IMR-90 (cell line): ENCODE data around the gene SH3TC1.

Source experiments
- CEBPB ChIP-seq: IDR thresholded peaks from 2 replicates; pipeline ENCODE4 v1.6.1; 2012; ENCODE audit warnings: low read depth, low read length, improper control_type of control experiment
- CTCF ChIP-seq: conservative IDR thresholded peaks from 2 replicates; pipeline ENCODE4 v1.5.1; 2012; ENCODE audit warnings: mild to moderate bottlenecking, low read depth, low read length, improper control_type of control experiment
- MAZ ChIP-seq: IDR thresholded peaks from 2 replicates; pipeline ENCODE4 v1.6.1; 2012; ENCODE audit warnings: low read depth, mild to moderate bottlenecking, low read length, improper control_type of control experiment, moderate library complexity, borderline replicate concordance
- POLR2A ChIP-seq: IDR thresholded peaks from 2 replicates; pipeline ENCODE4 v1.6.1; 2012; ENCODE audit warnings: mild to moderate bottlenecking, low read depth, low read length
- RAD21 ChIP-seq: IDR thresholded peaks from 2 replicates; pipeline ENCODE4 v1.6.1; 2012; ENCODE audit warnings: low read length, improper control_type of control experiment
- RCOR1 ChIP-seq: IDR thresholded peaks from 2 replicates; pipeline ENCODE4 v1.6.1; 2012; ENCODE audit warnings: mild to moderate bottlenecking, low read length, improper control_type of control experiment; ENCODE audit not compliant: insufficient replicate concordance

GRCh38 chr4:8287343-8288280, 88.5 kb downstream of the SH3TC1 start:
- no peak for TF ChIP-seq CTCF
- no peak for TF ChIP-seq CEBPB
- TF ChIP-seq MAZ = no peak
- no peak for TF ChIP-seq RAD21
- TF ChIP-seq RCOR1 = no peak
- no peak for TF ChIP-seq POLR2A
